Effector memory CD4-positive, alpha-beta T cell (primary cell): ENCODE measurements around the gene FLNB.

Source experiments
- DNase-seq, 3 donors: peaks; one replicate each; pipeline ENCODE4 v3.0.0-alpha.2; 2020
- H3K27ac ChIP-seq: 2 replicates; pipeline ENCODE4 v1.7.0; 2013; ENCODE audit warnings: mild to moderate bottlenecking, low read length, moderate library complexity; ENCODE audit not compliant: insufficient read depth, poor library complexity, severe bottlenecking
- H3K27me3 ChIP-seq: replicated peaks from 2 replicates; pipeline ENCODE4 v1.7.0; 2013; ENCODE audit warnings: mild to moderate bottlenecking, low read length; ENCODE audit not compliant: insufficient read depth, control insufficient read depth, poor library complexity, severe bottlenecking
- H3K36me3 ChIP-seq: 2 replicates; pipeline ENCODE4 v1.7.0; 2013; ENCODE audit warnings: mild to moderate bottlenecking, low read length, moderate library complexity; ENCODE audit not compliant: control insufficient read depth, insufficient read depth
- H3K4me1 ChIP-seq: 2 replicates; pipeline ENCODE4 v1.7.0; 2013; ENCODE audit warnings: low read length, mild to moderate bottlenecking; ENCODE audit not compliant: control insufficient read depth, insufficient read depth, poor library complexity, severe bottlenecking
- H3K4me3 ChIP-seq: 2 replicates; pipeline ENCODE4 v1.7.0; 2013; ENCODE audit warnings: low read length, low read depth, mild to moderate bottlenecking; ENCODE audit not compliant: insufficient read depth, poor library complexity, severe bottlenecking
- H3K9me3 ChIP-seq: 2 replicates; pipeline ENCODE4 v1.7.0; 2013; ENCODE audit warnings: mild to moderate bottlenecking, low read length, moderate library complexity; ENCODE audit not compliant: control insufficient read depth

The FLNB gene

DNA sequence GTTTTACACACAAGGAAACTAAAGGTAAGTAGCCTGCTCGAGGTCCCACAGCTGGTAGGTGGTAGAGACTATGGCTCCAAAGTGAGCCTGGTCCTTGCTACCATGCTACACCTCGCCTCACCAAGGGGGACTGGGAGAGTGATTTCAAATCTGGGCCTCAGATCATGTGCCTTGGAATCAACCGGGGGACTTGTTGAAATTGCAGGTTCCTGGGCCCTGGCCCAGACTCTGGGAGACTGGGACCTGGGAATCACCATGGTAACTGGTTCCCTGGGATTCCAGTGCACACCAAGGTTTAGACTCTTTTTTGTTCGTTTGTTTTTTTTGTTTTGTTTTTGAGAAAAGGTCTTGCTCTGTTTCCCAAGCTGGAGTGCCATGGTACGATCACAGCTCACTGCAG, 181.5 kb downstream of the FLNB start:
- no peak for DNase-seq
- no peak overlapping the region for H3K4me3 ChIP-seq

DNA sequence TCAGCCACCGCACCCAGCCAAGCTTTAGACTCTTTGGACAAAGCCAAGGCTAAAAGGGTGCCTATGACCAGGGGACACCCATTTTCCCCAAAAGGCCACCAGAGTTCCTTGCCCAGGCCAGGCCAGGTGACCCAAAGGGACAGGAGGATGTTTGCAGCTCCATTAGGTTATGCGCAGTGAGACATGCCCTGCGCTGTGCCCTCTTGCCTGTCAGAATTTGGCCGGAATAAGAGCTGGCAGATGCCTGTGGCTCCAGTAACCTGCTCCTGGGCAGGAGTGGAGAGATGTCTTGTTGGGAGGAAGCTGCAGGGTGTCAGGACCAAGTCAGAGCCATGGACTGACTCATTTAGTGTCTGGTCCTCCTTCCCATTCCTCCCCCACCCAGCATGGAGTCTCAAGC, 182.1 kb downstream of the FLNB start:
- H3K27ac ChIP-seq = no peak overlapping the region
- no peak overlapping the region for H3K4me3 ChIP-seq
- DNase-seq = no peak
- no peaks in the 10 kb centered on the region for H3K9me3 ChIP-seq
- H3K36me3 ChIP-seq = no peaks in the 10 kb centered on the region
- no peaks in the 10 kb centered on the region for H3K27me3 ChIP-seq
- H3K4me1 ChIP-seq = no peaks in the 10 kb centered on the region

More for the DNA sequence above, 181.5 kb downstream of the FLNB start:
- Histone ChIP-seq H3K36me3 (no peaks in the 10 kb centered on the region), H3K9me3 (no peaks in the 10 kb centered on the region), H3K4me1 (no peaks in the 10 kb centered on the region), H3K27ac (no peak overlapping the region), H3K27me3 (no peaks in the 10 kb centered on the region)

DNA sequence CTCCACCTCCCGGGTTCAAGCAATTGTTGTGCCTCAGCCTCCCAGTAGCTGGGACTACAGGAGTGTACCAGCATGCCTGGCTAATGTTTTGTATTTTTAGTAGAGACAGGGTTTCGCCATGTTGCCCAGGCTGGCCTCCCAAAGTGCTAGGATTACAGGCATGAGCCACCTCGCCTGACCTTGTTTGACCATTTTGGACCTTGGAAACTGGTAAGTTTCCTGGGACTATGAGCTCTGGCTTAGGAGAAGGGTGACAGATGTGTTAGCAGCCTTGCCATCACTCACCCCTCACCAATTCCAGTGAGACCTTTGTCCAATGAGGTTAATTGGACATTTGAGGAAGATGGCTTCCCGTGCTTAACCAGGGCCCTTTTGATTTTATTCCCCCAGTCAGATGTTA, 182.7 kb downstream of the FLNB start:
- Histone ChIP-seq H3K9me3 (no peaks in the 10 kb centered on the region), H3K27me3 (no peaks in the 10 kb centered on the region), H3K4me1 (no peaks in the 10 kb centered on the region), H3K36me3 (no peaks in the 10 kb centered on the region), H3K27ac (no peak overlapping the region), H3K4me3 (no peak overlapping the region)
- DNase-seq = no peak

DNA sequence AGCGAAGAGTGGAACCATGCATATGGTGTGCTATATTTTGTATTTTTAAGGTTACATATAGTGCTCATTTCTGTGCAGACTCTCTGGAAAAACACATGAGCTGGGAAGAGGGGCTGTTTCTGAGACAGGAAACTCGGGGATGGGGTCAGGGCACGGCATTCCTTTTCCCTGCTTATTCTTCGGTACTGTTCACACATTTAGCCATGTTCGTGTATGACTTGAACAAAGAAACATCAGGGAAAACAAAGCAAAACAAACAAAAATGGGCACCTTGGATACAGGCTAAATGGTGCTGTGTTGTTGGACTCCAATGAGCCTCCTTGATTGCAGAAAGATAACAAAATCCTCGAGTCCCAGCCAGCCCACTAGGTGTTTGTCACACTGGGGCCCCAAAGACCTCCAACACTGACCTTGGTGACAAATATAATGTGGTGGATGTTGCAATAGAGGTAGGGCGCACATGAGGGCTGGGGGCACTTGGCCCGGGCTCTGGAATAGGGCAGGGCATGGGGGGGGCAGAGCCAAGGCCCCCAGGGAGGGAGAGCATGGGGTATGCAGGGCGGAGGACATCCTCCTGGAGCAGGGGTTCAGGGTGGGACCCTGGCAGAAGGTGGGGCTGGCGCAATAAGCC, 183.3 kb downstream of the FLNB start:
- no peaks in the 10 kb centered on the region for H3K36me3 ChIP-seq
- no peak for DNase-seq
- H3K27ac ChIP-seq = no peak overlapping the region
- H3K4me3 ChIP-seq = no peak overlapping the region
- H3K4me1 ChIP-seq = no peaks in the 10 kb centered on the region
- no peaks in the 10 kb centered on the region for H3K27me3 ChIP-seq
- H3K9me3 ChIP-seq = no peaks in the 10 kb centered on the region

DNA sequence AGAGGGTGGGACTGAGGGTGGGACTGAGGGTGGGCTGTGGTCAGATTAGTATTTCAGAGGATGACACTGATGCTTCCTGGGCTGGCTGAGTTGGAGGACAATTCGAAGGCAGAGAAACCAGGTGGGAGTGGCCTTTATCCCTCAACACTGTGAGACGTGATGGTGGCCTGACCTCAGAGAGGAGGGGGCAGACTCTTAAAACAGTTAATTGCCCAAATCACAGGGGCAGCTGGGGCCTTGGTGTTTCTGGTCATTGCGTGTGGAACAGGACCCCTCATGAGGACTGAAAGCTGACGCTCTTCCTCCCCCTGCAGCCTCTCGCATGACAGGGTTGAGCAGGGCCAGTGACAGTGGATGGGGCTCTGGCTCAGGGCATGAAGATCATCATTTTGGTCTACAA, 183.8 kb downstream of the FLNB start:
- H3K36me3 ChIP-seq = no peaks in the 10 kb centered on the region
- no peaks in the 10 kb centered on the region for H3K4me1 ChIP-seq
- DNase-seq = no peak
- no peak overlapping the region for H3K27ac ChIP-seq
- H3K4me3 ChIP-seq = no peak overlapping the region
- no peaks in the 10 kb centered on the region for H3K9me3 ChIP-seq
- no peaks in the 10 kb centered on the region for H3K27me3 ChIP-seq

DNA sequence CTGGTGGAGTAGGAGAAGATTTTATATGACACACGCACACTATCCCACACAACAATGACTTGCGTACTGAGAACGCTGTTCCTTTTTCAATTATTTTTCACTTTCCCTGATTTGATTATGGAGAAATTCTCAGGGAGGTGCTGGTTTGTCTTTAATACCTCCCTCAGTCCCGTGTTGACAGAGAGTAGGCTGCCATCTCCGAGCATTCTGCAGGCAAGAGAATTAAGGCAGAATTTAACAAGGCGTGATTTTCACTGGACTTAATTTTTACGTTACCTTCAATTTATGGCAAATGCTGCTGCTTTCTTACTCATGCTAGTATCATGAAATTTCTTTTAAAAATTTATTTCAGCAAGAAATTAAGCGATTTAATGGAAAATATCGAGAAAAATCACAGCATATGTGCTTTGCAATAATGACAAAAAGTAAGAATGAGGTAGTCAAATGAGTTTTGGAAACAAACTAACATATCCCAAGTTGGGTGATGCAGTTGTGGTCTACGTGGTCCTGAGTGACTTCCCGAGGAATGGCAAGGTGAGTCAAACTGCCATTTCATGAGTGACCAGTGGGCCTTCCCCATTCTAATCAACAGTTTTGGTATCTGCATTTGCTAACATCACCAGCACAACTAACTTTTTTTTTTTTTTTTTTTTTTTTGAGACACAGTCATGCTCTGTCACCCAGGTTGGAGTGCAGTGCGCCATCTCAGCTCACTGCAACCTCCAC, 185.6 kb downstream of the FLNB start:
- Histone ChIP-seq H3K36me3 (no peaks in the 10 kb centered on the region), H3K27me3 (no peaks in the 10 kb centered on the region), H3K9me3 (no peaks in the 10 kb centered on the region), H3K4me3 (no peak overlapping the region), H3K27ac (no peak overlapping the region), H3K4me1 (no peaks in the 10 kb centered on the region)
- no peak for DNase-seq

DNA sequence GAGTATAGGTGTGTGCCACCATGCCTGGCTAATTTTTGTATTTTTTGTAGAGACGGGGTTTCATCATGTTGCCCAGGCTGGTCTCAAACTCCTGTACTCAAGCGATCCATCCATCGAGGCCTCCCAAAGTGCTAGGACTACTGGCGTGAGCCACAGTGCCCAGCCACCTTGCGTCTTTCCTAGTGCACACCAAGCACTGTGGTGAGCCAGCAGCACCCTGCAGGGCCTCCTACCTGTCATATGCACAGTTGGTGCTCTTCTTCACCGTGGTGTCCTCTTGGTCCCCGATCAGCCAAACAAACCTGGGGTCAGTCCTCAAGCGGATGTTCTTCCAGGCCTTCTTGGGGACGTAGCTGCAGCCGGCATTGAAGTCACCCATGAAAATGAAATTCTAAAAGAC, 189.4 kb downstream of the FLNB start:
- H3K27me3 ChIP-seq = no peaks in the 10 kb centered on the region
- H3K4me3 ChIP-seq = no peak overlapping the region
- no peak for DNase-seq
- H3K9me3 ChIP-seq = peaks cover 5% of the 10 kb centered on the region
- H3K36me3 ChIP-seq = no peaks in the 10 kb centered on the region
- no peaks in the 10 kb centered on the region for H3K4me1 ChIP-seq
- no peak overlapping the region for H3K27ac ChIP-seq

DNA sequence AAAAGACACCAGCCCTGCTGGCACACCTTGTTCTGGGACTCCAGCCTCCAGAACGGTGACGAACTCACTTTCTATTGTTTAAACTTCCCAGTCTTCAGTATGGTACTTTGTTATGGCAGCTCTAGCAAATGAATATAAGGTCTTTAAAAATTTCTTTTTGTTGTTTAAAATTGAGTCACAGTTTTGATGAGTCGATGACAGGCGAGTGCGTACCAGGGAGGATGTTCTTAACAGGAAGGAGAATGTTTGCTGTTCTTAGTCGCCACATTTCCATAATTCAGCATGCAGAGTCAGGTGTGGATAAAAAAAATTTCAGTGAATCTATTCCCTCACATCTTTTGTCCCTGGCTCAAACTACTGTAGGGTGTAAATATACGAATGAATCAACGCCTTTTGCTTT, 190.1 kb downstream of the FLNB start:
- no peaks in the 10 kb centered on the region for H3K27me3 ChIP-seq
- H3K9me3 ChIP-seq = peaks cover 5% of the 10 kb centered on the region
- no peaks in the 10 kb centered on the region for H3K4me1 ChIP-seq
- no peak for DNase-seq
- H3K36me3 ChIP-seq = no peaks in the 10 kb centered on the region
- no peak overlapping the region for H3K27ac ChIP-seq
- H3K4me3 ChIP-seq = no peak overlapping the region

DNA sequence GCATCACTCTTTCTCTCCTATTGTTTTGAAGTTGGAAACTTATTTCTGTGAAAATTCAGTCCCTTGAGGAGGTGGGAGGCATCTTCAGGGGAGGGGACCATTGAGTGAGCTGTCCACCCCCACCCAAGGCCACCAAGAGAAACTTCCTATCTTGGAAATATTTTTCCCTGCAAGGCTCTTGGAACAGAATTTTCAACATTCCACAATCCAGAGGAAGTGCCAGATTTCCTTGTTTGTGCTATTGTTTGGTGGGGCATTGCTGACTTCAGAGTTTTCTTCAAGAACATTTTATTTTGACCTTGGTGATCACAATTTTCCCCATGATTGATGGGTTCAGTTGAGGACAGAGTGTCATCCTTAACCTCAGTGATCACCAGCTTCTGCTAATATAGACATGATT, 190.6 kb downstream of the FLNB start:
- Histone ChIP-seq H3K27me3 (no peaks in the 10 kb centered on the region), H3K27ac (no peak overlapping the region)

DNA sequence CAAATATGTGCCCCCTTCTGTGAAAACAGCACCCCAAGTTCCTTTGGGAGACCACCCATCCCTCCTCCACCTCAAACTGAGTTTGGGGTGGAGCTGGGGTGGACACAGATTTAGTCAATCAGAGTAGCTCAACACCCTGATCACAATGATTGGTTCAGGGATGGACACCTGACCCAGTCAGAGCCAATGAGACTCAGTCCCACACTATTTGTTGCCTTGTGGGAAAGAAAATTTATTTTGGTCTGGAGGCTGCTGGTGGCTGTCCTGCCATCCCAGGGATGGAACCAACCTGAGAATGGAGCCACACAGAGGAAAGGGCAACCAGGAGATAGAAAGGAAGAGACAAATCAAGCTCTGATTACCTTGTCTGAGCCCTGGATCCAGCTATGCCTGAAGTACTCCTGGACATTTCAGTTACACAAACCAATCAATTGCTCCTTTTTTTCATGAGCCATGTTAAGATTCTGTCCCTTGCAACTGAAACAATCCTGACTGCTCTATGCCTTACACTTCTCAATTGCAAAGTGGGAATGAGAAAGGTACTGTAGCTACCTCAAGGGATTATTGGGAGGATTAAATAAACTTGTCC, 192.0 kb downstream of the FLNB start:
- Histone ChIP-seq H3K27me3 (no peaks in the 10 kb centered on the region), H3K9me3 (peaks cover 5% of the 10 kb centered on the region), H3K27ac (no peak overlapping the region), H3K36me3 (no peaks in the 10 kb centered on the region), H3K4me1 (no peaks in the 10 kb centered on the region), H3K4me3 (no peak overlapping the region)
- no peak for DNase-seq

More for the DNA sequence above, 190.6 kb downstream of the FLNB start:
- Histone ChIP-seq H3K36me3 (no peaks in the 10 kb centered on the region), H3K9me3 (peaks cover 5% of the 10 kb centered on the region), H3K4me3 (no peak overlapping the region), H3K4me1 (no peaks in the 10 kb centered on the region)
- DNase-seq = no peak
